OCI-LY1 (cell line): ENCODE data around the gene SDR42E2.

Experiments used
- EZH2 ChIP-seq: fragments of 200-600 bp; sonication (generic), shearing (Covaris generic); IDR thresholded peaks from 2 replicates; pipeline ENCODE4 v1.8.0; 2017; ENCODE audit warnings: borderline replicate concordance, mixed run types, mild to moderate bottlenecking, antibody characterized with exemption, low read length, moderate library complexity, mixed read lengths
- TF ChIP-seq, protein P1 (sequence below): fragments of 200-600 bp; sonication (generic), shearing (Covaris generic); IDR thresholded peaks from 2 replicates; pipeline ENCODE4 v1.5.1; 2017; ENCODE audit warnings: mild to moderate bottlenecking, antibody characterized with exemption, low read length, moderate library complexity, mixed read lengths

DNA sequence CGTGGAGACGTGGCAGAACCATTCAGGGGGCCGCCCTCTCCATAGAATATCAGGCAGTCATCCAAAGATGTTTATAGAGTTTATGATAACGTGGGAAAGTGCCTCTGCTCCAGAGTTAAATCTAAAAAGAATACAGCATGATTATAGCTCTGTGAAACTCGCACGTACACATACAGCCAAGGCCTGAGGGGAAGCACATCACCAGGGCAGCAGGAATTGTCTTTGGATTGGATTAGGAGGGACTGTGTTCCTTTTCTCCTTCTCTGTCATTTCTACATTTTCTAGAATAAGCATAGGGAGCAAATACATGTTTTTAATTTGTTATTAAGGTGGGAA lies 70.7 kb downstream of the SDR42E2 start:
- TF ChIP-seq, protein P1, sequence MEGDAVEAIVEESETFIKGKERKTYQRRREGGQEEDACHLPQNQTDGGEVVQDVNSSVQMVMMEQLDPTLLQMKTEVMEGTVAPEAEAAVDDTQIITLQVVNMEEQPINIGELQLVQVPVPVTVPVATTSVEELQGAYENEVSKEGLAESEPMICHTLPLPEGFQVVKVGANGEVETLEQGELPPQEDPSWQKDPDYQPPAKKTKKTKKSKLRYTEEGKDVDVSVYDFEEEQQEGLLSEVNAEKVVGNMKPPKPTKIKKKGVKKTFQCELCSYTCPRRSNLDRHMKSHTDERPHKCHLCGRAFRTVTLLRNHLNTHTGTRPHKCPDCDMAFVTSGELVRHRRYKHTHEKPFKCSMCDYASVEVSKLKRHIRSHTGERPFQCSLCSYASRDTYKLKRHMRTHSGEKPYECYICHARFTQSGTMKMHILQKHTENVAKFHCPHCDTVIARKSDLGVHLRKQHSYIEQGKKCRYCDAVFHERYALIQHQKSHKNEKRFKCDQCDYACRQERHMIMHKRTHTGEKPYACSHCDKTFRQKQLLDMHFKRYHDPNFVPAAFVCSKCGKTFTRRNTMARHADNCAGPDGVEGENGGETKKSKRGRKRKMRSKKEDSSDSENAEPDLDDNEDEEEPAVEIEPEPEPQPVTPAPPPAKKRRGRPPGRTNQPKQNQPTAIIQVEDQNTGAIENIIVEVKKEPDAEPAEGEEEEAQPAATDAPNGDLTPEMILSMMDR = no peak
- no peak for TF ChIP-seq EZH2
